ENCODE data around the gene MLF2.

MLF2 gene

DNA sequence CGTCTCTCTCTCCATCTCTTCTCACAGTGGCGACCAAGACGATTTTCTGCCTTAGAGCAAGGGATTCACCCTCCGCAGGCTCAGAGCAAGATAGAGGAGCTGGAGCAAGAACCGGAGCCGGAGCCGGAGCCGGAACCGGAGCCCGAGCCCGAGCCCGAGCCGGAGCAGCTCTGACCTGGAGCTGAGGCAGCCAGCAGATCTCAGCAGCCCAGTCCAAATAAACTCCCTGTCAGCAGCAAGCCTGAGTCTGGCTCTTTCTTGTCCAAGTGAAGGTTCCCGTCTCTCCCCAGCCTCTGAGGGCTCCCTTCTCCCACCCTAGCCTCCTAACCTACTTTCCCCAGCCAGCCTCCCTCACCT is 25.3 kb upstream of the MLF2 start:
- no peak for DNase-seq

- DNase-seq = no peak
Measured at GRCh38 chr12:6777386-6777785, 24.4 kb upstream of the MLF2 start.

DNA sequence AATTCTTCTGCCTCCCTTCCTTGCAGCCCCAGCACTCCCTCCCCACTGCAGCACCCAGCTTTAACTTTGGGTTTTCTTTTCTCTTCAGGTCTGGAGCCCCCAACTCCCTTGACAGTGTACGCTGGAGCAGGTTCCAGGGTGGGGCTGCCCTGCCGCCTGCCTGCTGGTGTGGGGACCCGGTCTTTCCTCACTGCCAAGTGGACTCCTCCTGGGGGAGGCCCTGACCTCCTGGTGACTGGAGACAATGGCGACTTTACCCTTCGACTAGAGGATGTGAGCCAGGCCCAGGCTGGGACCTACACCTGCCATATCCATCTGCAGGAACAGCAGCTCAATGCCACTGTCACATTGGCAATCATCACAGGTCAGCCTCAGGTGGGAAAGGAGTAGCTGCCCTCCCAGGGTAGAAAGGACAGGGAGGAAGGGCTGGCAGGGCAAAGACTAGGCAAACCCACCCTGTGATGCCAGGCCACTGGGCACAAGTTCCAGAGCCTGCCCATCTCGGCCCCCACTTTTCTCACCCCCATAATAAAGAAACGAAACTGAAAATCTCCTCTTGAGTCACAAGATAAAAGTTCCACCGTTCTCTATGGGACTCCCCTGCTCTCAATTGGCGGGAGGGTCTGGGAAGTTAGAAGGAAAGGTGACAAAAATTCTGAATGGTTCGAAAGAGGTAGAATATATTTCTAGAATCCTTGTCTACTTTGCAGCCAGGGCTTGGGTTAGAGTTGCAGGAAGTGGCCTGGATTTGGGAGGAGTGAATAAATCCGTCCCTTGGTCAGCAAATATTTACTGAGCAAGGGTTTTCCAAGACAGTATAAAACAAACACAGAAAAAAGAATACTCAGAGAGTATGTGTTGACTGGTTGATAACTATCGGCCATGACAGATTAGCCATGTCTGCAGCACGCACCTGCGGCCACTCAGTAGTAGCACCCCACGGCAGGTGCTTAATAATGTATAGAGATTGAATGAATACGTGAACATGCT is 22.5 kb upstream of the MLF2 start:
- no peak for DNase-seq

DNA sequence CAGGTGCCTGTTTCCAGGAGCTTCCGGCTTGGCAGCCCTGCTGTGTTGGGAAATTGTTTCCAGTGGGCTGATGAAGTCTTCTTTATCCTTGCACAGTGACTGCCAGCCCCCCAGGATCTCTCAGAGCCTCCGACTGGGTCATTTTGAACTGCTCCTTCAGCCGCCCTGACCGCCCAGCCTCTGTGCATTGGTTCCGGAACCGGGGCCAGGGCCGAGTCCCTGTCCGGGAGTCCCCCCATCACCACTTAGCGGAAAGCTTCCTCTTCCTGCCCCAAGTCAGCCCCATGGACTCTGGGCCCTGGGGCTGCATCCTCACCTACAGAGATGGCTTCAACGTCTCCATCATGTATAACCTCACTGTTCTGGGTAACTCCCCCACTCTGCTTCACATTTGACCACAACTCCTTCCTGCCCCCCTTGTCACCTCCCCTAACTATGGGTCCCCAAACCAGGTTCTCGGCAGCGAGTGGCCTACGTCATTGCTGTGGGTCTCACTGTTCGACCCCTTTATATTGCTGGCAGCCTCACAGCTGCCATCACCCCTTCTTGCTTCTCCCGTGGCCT is 21.6 kb upstream of the MLF2 start:
- DNase-seq = peak; percentile 41

DNA sequence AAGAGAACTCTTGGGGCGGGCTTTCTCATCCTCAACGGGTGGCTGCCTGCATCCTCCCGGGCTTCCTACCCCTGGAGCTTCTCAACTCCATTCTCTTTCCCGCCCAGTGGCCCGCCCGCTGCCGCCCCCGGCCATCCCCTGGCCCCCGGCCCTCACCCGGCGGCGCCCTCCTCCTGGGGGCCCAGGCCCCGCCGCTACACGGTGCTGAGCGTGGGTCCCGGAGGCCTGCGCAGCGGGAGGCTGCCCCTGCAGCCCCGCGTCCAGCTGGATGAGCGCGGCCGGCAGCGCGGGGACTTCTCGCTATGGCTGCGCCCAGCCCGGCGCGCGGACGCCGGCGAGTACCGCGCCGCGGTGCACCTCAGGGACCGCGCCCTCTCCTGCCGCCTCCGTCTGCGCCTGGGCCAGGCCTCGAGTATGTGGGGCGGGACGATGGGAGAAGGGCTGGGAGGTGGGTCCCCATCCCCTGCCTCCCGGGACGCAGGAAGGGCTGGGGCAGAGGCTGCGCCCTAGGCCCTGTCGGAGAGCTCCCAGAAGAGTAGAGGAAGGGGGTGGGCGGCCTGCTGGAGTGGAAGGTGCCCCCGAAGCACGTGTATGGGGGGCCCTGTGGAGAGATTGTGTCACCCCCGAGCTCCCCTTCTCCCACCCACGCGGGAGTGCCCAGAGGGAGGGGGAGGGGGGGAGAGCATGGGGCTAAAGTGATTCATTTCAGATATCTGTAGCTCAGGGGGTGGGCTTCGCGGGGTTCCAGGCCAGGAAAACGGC is 20.8 kb upstream of the MLF2 start:
- DNase-seq = no peak

DNA sequence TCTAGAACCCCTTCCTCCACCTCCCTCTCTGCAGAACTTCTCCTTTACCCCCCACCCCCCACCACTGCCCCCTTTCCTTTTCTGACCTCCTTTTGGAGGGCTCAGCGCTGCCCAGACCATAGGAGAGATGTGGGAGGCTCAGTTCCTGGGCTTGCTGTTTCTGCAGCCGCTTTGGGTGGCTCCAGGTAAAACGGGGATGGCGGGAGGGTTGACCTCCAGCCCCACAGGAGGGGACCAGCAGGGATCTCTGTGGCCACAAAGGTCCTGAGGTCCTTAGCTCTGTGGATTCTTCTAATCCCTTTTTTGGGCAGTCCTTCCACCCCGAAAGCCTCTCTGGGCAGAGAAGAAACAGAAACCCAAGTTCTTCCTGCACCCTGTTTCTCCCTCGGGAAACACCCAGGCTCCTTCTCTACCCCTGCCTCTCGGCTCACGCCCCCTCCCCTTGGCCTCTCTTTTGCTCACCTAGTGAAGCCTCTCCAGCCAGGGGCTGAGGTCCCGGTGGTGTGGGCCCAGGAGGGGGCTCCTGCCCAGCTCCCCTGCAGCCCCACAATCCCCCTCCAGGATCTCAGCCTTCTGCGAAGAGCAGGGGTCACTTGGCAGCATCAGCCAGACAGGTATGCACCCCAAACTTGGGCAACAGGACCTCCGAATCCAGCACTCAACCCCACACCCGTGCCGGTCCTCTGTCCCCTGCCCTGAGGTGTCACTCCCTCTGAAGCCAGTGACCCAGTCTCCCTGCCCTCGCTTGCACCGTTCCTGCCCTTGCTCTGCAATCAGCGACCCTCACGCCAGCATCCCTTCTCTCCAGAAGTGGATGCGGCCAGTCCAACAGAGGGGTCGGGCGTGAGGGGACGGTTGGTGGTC is 20.0 kb upstream of the MLF2 start:
- DNase-seq = no peak

DNA sequence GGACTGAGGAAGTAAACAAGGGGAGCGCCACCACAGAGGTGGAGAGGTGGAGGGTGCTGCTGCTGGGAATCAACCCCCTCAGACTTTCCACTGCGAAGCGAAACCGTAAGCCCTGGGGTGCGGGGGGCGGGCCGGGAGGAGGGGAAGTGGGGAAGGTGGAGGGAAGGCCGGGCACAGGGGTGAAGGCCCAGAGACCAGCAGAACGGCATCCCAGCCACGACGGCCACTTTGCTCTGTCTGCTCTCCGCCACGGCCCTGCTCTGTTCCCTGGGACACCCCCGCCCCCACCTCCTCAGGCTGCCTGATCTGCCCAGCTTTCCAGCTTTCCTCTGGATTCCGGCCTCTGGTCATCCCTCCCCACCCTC is 19.4 kb upstream of the MLF2 start, which contains the start of gene LAG3:
Gene LAG3, plus strand, starts transcription at position 190 of the 365 bp plus-strand sequence. CDS start 333 bp downstream, outside the sequence.
- DNase-seq = peak; percentile 51

DNA sequence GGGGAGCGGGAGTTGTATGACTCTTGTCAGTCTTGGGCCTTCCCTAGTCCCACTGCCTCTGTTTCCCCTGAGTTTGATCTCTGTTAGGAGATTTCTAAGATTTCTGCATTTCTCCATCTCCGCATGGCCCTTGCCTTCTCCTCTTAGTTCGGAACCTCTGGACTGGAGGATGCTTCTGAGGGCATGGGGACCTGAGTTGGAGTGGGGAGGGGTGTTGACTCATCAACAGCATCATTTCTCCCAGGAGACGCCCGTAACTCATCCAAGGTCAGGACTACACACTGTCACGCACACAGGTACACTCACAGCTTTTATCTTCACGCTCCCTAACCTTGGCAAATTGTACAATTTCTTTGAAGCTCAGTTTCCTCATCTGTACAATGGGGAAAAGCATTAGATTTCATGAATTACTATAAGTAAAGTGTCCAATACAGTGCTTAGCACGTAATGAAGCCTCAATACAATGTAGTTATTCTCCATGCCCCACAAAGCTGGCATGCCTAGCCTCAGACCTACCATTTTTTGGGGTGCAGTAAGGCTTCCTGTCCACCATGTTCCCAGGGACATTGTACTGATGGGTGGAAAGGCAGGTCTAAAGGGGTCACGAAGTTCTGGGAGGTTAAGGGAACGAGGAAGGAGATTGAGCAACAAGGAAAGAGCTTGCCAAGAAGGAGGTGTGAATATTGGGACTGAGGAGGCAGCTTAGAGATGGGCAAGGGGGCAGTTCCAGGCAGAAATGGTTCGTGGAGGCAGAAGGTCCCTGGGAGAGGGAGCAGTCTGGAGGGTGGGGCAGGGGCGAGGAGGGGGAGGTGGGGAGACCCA is 18.8 kb upstream of the MLF2 start:
- no peak for DNase-seq

DNA sequence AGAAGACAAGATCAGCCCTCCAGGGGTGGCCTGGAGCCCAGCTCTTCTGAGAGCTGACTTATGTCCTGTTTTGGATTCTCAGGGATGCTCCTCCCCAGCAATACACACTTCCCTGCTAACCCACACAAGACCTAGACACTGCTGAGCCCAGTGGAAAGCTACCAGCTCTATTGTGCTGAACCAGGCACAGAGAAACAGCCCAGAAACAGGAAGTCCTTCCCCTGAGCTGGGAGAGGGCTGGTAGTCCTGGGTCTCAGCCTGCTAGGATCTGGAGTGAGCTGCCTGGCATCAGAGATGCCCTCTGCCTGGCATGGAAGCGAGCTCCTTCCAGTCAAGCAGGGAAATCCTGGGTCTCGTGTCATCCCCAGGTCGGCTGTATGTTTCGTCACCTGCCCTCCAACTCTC is 18.2 kb upstream of the MLF2 start:
- no peak for DNase-seq

DNA sequence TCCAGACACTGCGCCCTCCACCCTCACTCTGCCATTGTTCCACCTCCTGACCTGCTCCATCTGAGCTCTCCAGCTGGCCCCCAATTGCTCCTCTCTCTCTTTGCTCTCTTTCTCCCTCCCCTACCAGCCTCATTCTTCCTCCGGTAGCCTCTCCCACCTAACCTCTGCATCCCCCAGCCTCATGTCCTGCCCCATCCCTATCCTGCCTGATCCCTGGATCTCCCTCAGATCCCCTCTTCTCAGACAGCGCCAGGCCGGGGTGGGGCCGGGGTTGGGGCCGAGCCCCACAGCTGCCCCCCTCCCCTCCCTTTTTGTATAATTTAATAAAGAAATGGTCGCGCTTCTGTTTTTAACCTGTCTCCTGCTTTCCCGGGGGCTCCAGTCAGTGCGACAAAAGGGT is 17.7 kb upstream of the MLF2 start:
- no peak for DNase-seq

GRCh38 chr12:6770094-6770493 is 17.2 kb upstream of the MLF2 start:
- no peak for DNase-seq

- no peak for DNase-seq
Measured at GRCh38 chr12:6769666-6770065, 16.7 kb upstream of the MLF2 start.

- DNase-seq = no peak
Measured at GRCh38 chr12:6768990-6769389, 16.0 kb upstream of the MLF2 start.

DNA sequence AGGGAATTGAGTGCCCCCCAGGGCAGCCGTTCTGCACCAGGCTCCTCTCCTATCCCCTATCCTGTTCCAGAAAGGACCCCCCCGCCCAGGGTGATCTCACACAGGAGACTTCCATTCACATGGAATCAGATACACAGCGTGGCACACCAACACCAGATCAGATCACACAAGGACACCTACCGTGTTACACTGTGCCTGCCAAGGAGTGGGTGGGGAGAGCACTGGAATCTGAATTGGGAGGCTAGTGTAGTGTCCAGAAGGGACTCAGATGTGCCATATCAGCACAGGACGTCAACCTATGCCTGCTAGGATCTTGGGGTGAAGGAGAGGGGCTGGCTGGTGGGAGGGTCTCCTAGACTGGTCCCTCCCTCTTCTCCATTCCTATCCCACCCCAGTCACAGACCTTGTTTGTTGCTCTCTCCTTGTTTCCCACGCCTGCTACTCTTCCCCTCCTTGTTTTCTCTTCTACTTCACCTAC is 15.5 kb upstream of the MLF2 start:
- no peak for DNase-seq

DNA sequence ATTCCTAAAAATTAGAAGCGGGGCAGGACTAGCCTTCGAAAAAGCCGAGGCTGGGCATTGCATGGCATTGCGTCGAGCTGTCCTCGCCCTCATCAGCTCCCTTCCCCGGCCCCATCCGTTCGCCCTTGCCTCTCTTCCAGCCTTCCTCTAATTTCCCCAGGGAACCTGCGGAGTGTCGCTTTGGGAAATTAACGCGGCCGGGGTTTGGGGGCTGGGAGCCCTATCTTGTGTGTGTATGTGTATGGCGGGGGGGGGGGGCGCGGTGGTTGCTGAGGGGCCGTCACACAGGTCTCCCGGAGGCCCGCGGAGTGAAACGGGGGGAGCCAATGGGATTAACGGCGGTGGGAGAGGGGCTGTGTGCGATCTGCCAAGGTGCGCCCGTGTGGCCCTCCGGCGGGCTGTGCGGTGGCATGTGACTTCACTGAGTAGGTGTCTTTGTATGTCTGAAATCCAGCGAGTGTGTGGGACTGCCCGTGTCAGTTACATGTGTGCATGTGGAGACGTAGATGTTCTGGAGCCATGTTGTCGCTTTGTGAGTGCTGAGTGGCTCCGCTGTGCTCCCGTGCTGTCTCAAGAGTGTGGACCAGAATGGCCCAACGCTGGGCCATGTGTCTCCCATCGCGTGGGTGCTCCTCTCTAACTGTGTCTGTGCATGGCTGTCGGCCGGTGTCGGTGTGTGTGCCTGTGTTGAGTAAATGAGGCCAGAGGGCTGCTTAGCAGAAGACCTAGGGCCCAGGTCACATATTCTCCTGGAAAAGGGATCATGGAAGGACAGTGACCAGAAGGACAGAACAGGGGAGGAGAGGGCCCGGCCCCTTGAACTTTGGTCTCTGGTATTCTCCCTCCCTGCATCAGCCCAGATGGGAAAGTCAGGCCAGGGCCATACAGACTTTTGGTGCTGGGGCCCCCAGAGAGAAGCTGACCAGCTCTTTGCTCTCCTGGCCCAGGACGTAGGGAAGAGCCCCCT is 14.7 kb upstream of the MLF2 start:
- DNase-seq = no peak

DNA sequence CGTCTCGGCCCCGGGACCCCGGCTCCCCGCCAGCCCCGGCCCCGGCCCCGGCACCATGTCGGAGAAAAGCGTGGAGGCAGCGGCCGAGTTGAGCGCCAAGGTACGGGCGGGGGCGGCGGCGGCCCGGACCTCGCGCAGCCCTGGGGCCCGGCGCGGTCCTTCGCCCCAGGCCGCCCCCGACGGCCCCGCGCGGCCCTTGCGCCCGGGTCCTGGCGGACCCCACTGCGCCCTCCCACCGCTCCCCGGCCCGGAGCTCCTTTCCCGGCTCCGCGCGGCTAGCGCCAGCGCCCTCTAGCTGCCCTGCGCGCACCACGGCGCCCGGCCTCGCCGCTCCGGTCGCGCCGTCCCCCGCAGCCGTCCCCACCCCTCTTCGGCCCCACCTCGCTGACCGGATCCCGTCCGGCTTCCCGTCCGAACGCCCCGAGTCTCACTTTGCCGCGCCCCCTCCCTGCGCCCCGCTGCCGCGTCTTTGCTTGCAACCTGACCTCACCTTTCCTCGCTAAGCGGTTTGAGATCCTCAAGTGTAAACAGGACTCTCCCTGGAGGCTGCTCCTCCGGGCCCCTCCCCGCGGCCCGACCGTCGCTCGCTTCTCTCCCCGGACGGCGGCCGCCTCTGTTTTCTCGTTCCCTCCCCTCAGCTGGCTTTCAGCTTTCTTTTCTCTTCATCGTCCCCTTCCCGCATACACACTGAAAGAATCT is 13.9 kb upstream of the MLF2 start:
- DNase-seq = peak; percentile 63

DNA sequence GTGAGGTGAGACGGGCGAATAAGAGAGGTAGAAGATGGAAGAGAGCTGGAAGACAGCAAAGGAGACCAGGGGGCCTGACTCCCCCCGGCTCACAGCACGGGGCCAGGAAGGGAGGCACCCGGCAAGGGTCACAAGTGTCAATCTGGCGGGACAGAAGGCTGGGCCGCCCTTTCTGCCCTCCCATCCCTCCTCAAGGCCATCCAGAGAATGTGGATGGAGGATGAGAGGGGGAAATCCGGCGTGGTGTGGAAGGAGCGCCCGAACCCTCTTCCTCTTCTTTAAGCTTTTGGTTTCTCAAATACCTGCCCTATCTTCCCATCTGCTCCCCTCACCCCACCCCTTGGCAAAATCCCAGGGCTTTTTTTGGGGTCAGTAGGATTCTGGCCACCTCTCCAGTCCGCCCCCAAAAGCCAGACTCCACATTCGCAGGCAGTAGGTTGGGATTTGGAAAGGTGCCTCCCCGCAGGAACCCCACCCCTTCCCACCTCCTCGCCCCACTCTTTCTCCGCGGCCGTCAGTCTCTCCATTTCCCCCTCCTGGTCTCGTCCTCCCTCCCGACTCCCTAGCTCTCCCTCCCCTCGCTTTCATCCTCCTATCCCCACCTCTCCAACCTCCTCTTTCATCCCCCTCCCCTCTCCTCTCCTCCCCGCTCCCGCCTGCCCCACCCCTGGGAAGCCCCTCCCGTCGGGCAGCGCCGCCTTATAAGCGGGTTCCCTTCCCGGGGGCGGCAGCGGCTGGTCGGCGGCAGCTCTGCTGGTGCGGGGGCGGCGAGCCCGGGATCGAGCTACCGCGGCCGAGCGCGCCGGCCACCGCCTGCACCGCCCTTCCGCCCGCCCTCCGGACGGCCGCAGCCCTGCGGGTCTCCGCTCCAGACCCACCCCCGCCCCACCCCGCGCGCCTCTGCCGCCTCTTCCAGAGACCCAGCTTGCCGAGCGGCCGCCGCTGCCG is 13.0 kb upstream of the MLF2 start, which contains the start of gene PTMS:
Gene PTMS, plus strand, starts transcription at position 730 of the 948 bp plus-strand sequence. CDS start 343 bp downstream, outside the sequence.
- DNase-seq = peak; percentile 51

DNA sequence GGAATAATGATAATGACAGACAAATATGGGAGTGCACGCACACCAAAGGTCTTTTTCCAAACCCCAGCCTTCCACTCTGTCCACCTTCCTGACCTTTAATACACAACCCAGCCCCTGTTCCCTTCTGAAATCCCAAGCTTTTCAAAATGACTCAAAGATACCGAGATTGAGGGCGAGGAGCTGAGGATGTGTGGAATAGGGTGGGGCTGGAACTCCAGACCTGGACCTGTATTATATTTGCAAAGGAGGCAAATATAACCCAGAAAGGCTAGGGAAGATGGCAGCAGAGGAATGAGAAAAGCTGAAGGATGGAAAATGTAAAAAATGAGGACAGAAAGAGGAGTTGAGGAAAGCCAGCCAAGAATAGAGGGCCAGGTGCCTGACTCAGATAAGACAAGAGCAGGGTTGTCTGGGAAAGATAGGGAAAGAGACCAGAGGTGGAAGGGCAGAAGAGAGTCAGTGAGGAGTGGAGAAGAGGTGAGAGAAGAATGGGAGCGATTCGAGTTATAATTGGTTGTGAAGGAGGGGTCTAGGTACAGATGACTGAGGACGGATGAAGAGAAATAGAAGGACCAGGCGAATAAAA is 12.2 kb upstream of the MLF2 start:
- DNase-seq = no peak

Measured in activated CD4-positive, alpha-beta T cell treated with anti-CD3 and anti-CD28 coated beads, Interleukin-10, Interleukin-2, amounts not matched to agents 100 ng/mL and 50 ng/mL, durations not matched to agents 16 hours and 8 hours (primary cell).